ENCODE measurements around the gene ACTN4.

The ACTN4 gene

DNA sequence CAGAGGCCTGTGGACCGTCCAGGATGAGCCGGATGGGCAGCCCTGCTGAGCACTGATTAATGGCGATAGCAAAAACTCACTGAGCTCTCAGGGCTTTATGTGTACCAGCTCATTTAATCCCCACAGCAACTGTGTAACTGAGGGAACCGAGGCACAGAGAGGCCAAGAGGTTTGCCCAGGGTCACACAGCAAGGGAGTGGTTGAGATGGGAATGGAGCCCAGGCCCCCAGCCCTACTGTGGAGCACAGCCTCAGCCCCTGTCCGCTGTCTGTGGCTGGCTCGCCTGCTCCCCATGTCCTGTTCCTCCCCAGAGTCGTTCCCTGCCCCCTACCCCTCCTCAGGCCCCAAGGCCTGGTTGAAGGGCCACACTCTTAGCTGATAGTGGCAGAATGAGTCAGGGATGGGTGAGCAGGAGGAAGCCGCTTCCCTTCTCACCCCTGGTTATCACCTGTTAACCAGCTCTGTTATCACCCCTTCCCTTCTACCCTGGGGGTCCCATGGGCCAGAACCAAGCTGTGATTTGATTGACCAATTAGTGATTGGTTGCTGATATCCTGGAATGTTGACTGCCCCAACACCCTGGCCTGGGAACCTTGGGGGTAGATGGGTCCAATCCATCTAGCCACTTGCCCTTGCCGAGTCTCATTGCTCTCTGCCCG is 75.6 kb downstream of the ACTN4 start:
- H3K27ac ChIP-seq (ENCODE audit: low read length), result no peak overlapping the region
- TF ChIP-seq CTCF (IDR thresholded peaks at IDR 0.05; ENCODE audit: low read depth, low read length), result no peak
- no peak for TF ChIP-seq EZH2phosphoT487 (IDR thresholded peaks at IDR 0.05; ENCODE audit: low read depth)
- H3K4me3 ChIP-seq (ENCODE audit: low read length), result no peak overlapping the region
- no peaks in the 10 kb centered on the region for H4K20me1 ChIP-seq (ENCODE audit: insufficient read depth, low read length)
- H2AFZ ChIP-seq (ENCODE audit: low read depth, low read length), result no peak overlapping the region
- H3K79me2 ChIP-seq (ENCODE audit: low read length), result no peaks in the 10 kb centered on the region
- no peak overlapping the region for H3K4me2 ChIP-seq (ENCODE audit: low read length)
- peaks cover 25% of the 10 kb centered on the region for H3K4me1 ChIP-seq (ENCODE audit: low read length)
- no peaks in the 10 kb centered on the region for H3K27me3 ChIP-seq (ENCODE audit: low read depth, low read length)
- H3K9me3 ChIP-seq (ENCODE audit: insufficient read depth, low read length), result no peaks in the 10 kb centered on the region
- no peak overlapping the region for H3K9ac ChIP-seq (ENCODE audit: low read length)
- peaks cover 68% of the 10 kb centered on the region for H3K36me3 ChIP-seq (replicated peaks; ENCODE audit: low read depth, low read length)

GRCh38 chr19:38723606-38723965 is 76.1 kb downstream of the ACTN4 start:
- Histone ChIP-seq H3K4me2 (ENCODE audit: low read length) (no peak overlapping the region), H3K4me3 (ENCODE audit: low read length) (no peak overlapping the region), H3K4me1 (ENCODE audit: low read length) (peaks cover 25% of the 10 kb centered on the region), H3K27ac (ENCODE audit: low read length) (no peak overlapping the region), H3K9me3 (ENCODE audit: insufficient read depth, low read length) (no peaks in the 10 kb centered on the region), H3K79me2 (ENCODE audit: low read length) (no peaks in the 10 kb centered on the region), H3K9ac (ENCODE audit: low read length) (no peak overlapping the region), H2AFZ (ENCODE audit: low read depth, low read length) (no peak overlapping the region), H3K36me3 (replicated peaks; ENCODE audit: low read depth, low read length) (peaks cover 70% of the 10 kb centered on the region), H4K20me1 (ENCODE audit: insufficient read depth, low read length) (no peaks in the 10 kb centered on the region), H3K27me3 (ENCODE audit: low read depth, low read length) (no peaks in the 10 kb centered on the region)
- TF ChIP-seq EZH2phosphoT487 (IDR thresholded peaks at IDR 0.05; ENCODE audit: low read depth) (no peak), CTCF (IDR thresholded peaks at IDR 0.05; ENCODE audit: low read depth, low read length) (no peak)

GRCh38 chr19:38723990-38724854 is 76.8 kb downstream of the ACTN4 start:
- no peaks in the 10 kb centered on the region for H4K20me1 ChIP-seq (ENCODE audit: insufficient read depth, low read length)
- no peak overlapping the region for H3K27ac ChIP-seq (ENCODE audit: low read length)
- no peak overlapping the region for H3K9ac ChIP-seq (ENCODE audit: low read length)
- no peaks in the 10 kb centered on the region for H3K27me3 ChIP-seq (ENCODE audit: low read depth, low read length)
- peaks cover 70% of the 10 kb centered on the region for H3K36me3 ChIP-seq (replicated peaks; ENCODE audit: low read depth, low read length)
- H3K4me2 ChIP-seq (ENCODE audit: low read length), result no peak overlapping the region
- no peak for TF ChIP-seq EZH2phosphoT487 (IDR thresholded peaks at IDR 0.05; ENCODE audit: low read depth)
- no peak for TF ChIP-seq CTCF (IDR thresholded peaks at IDR 0.05; ENCODE audit: low read depth, low read length)
- H3K9me3 ChIP-seq (ENCODE audit: insufficient read depth, low read length), result no peaks in the 10 kb centered on the region
- H3K4me1 ChIP-seq (ENCODE audit: low read length), result peaks cover 23% of the 10 kb centered on the region
- no peak overlapping the region for H2AFZ ChIP-seq (ENCODE audit: low read depth, low read length)
- H3K79me2 ChIP-seq (ENCODE audit: low read length), result no peaks in the 10 kb centered on the region
- H3K4me3 ChIP-seq (ENCODE audit: low read length), result no peak overlapping the region

- Histone ChIP-seq H3K9ac (ENCODE audit: low read length) (no peak overlapping the region), H3K4me3 (ENCODE audit: low read length) (no peak overlapping the region), H3K27me3 (ENCODE audit: low read depth, low read length) (no peaks in the 10 kb centered on the region), H3K9me3 (ENCODE audit: insufficient read depth, low read length) (no peaks in the 10 kb centered on the region), H3K4me2 (ENCODE audit: low read length) (no peak overlapping the region), H3K79me2 (ENCODE audit: low read length) (no peaks in the 10 kb centered on the region), H3K27ac (ENCODE audit: low read length) (no peak overlapping the region), H2AFZ (ENCODE audit: low read depth, low read length) (no peak overlapping the region), H3K4me1 (ENCODE audit: low read length) (peaks cover 8% of the 10 kb centered on the region), H3K36me3 (replicated peaks; ENCODE audit: low read depth, low read length) (peaks cover 69% of the 10 kb centered on the region), H4K20me1 (ENCODE audit: insufficient read depth, low read length) (no peaks in the 10 kb centered on the region)
- no peak for TF ChIP-seq CTCF (IDR thresholded peaks at IDR 0.05; ENCODE audit: low read depth, low read length)
- no peak for TF ChIP-seq EZH2phosphoT487 (IDR thresholded peaks at IDR 0.05; ENCODE audit: low read depth)
Observed at GRCh38 chr19:38725469-38726283, 78.2 kb downstream of the ACTN4 start.

Measured in OCI-LY3 (cell line).